B cell (primary cell): Measurements from ENCODE around the gene AMPD2. TPM values are rescaled to one million over a fixed set of nuclear protein-coding genes. Genes with fewer than 3 reads are reported as not detected.

ENCODE experiments used
- ATAC-seq: fragments of 200-7000 bp; cut with Tn5 transposase; one replicate; pipeline ENCODE4 v1.10.0; 2021; ENCODE audit warnings: low read depth, mild to moderate bottlenecking, moderate number of reproducible peaks, moderate library complexity
- CTCF ChIA-PET: fragments of 350-600 bp; sonication (Branson Sonifier 250); formaldehyde crosslinking; loops from one replicate; lab custom pipeline; 2021; ENCODE audit warnings: antibody characterized with exemption, inconsistent platforms; lab: Charles Lee
- POLR2A ChIA-PET: fragments of 350-600 bp; sonication (Branson Sonifier 250); formaldehyde crosslinking; loops from one replicate; lab custom pipeline; 2021; ENCODE audit warnings: antibody characterized with exemption; lab: Charles Lee
- DNase-seq: peaks from one replicate; pipeline ENCODE4 v3.0.0; 2013
- H2AFZ ChIP-seq: 2 replicates; pipeline ENCODE4 v1.6.1; 2012; ENCODE audit warnings: mild to moderate bottlenecking, low read depth, low read length; ENCODE audit not compliant: insufficient read depth, poor library complexity, severe bottlenecking
- H3K27ac ChIP-seq, 2 donors: 1 replicate in 1 of 2; 2 replicates in 1 of 2; pipeline ENCODE4 v1.5.1; 2012 to 2013; ENCODE audit warnings: low read length in 2 of 2, mild to moderate bottlenecking in 2 of 2, moderate library complexity in 1 of 2
- H3K27me3 ChIP-seq, 4 experiments: fragments of 200-600 bp in 1 of 4; sonication (generic) in 1 of 4; replicated peaks in 1 of 4; 1 replicate in 2 of 4; 2 replicates in 2 of 4; pipeline versions ENCODE4 v1.6.1 to v1.7.0; 2013 to 2016; ENCODE audit warnings: low read length in 3 of 4, mild to moderate bottlenecking in 2 of 4, mixed read lengths in 1 of 4, moderate library complexity in 1 of 4; ENCODE audit not compliant: insufficient read depth in 4 of 4, control insufficient read depth in 3 of 4; ENCODE audit errors: control extremely low read depth in 1 of 4
- H3K36me3 ChIP-seq, 2 experiments: replicated peaks in 1 of 2; 1 replicate in 1 of 2; 2 replicates in 1 of 2; pipeline versions ENCODE4 v1.6.1 to v1.7.1; 2013; ENCODE audit warnings: low read length in 1 of 2; ENCODE audit not compliant: insufficient read depth in 2 of 2, control insufficient read depth in 1 of 2; ENCODE audit errors: control extremely low read depth in 1 of 2, extremely low read depth in 1 of 2
- H3K4me1 ChIP-seq, 2 donors: fragments of 200-600 bp in 1 of 2; sonication (generic) in 1 of 2; 1 replicate in 1 of 2; 2 replicates in 1 of 2; pipeline versions ENCODE4 v1.5.1 to v1.6.1; 2013 to 2017; ENCODE audit warnings: low read length in 2 of 2; ENCODE audit not compliant: control insufficient read depth in 2 of 2, insufficient read depth in 2 of 2
- H3K4me2 ChIP-seq: replicated peaks from 2 replicates; pipeline ENCODE3; 2012; ENCODE audit warnings: mild to moderate bottlenecking, low read depth, low read length; ENCODE audit not compliant: poor library complexity, severe bottlenecking
- H3K4me3 ChIP-seq, 5 experiments: fragments of 200-600 bp in 1 of 5; sonication (generic) in 1 of 5; 1 replicate in 3 of 5; 2 replicates in 2 of 5; pipeline versions ENCODE4 v1.5.1 to v1.7.0; 2011 to 2016; ENCODE audit warnings: low read length in 4 of 5, mild to moderate bottlenecking in 4 of 5, low read depth in 2 of 5, control low read depth in 1 of 5, moderate library complexity in 1 of 5; ENCODE audit not compliant: insufficient read depth in 1 of 5; ENCODE audit errors: control extremely low read depth in 1 of 5, extremely low read depth in 1 of 5
- H3K79me2 ChIP-seq: fragments of 200-600 bp; sonication (generic); one replicate; pipeline ENCODE4 v1.6.0; 2016; ENCODE audit warnings: low read length; ENCODE audit not compliant: control insufficient read depth, insufficient read depth
- H3K9ac ChIP-seq: fragments of 200-600 bp; sonication (generic); 2 replicates; pipeline ENCODE4 v1.6.1; 2017; ENCODE audit warnings: mild to moderate bottlenecking, low read length, moderate library complexity
- H3K9me3 ChIP-seq, 3 donors: one replicate each; pipeline versions ENCODE4 v1.6.1 to v1.7.1; 2013; ENCODE audit warnings: low read length in 2 of 3; ENCODE audit not compliant: control insufficient read depth in 2 of 3, insufficient read depth in 1 of 3; ENCODE audit errors: control extremely low read depth in 1 of 3
- H4K20me1 ChIP-seq: 2 replicates; pipeline ENCODE4 v1.6.0; 2012; ENCODE audit warnings: mild to moderate bottlenecking, low read length; ENCODE audit not compliant: insufficient read depth, control insufficient read depth, poor library complexity, severe bottlenecking
- H3K27ac Mint-ChIP-seq: one replicate; pipeline ENCODE4 v1.8.0; 2021; ENCODE audit warnings: mixed read lengths
- H3K27me3 Mint-ChIP-seq: one replicate; pipeline ENCODE4 v1.8.0; 2021; ENCODE audit warnings: mixed read lengths
- H3K4me1 Mint-ChIP-seq: one replicate; pipeline ENCODE4 v1.8.0; 2021; ENCODE audit warnings: mixed read lengths
- H3K4me3 Mint-ChIP-seq: one replicate; pipeline ENCODE4 v1.8.0; 2021; ENCODE audit warnings: mixed read lengths
- H3K9me3 Mint-ChIP-seq: one replicate; pipeline ENCODE4 v1.8.0; 2022; ENCODE audit warnings: mixed read lengths; ENCODE audit not compliant: insufficient read depth
- EZH2 ChIP-seq: IDR thresholded peaks from 2 replicates; pipeline ENCODE4 v1.6.1; 2012; ENCODE audit warnings: borderline replicate concordance, low read depth, mild to moderate bottlenecking, moderate library complexity, low read length; ENCODE audit not compliant: insufficient read depth, poor library complexity, severe bottlenecking
- WGBS: methylation state at CpG from one replicate; pipeline ENCODE4 v1.1.5; 2013; ENCODE audit warnings: missing lambda C conversion rate; ENCODE audit not compliant: insufficient coverage; 5-methylcytosine and 5-hydroxymethylcytosine counted together
- intact Hi-C: fragments of 100-400 bp; cut with micrococcal nuclease; formaldehyde crosslinking; loops from one replicate; pipeline ENCODE4 v1.10.0; 2022
- polyA plus RNA-seq: library from polyadenylated mRNA; depleted of rRNA; stranded (reverse); fragments of >200 nt; gene quantifications from 2 replicates; pipeline ENCODE4 v1.2.3, GENCODE V29; 2012
- total RNA-seq, 2 donors: library from RNA; stranded (reverse); fragments of 120-200 nt in 1 of 2; gene quantifications; 1 replicate in 1 of 2; 2 replicates in 1 of 2; pipeline versions ENCODE4 v1.2.3 to v1.2.4, GENCODE V29; 2013 to 2022
- TF ChIP-seq, protein P1 (sequence below): fragments of 200-600 bp; IDR thresholded peaks from one replicate; pipeline ENCODE4 v1.8.0; 2022; ENCODE audit warnings: antibody characterized with exemption, mild to moderate bottlenecking

The AMPD2 gene
- total and polyA plus RNA-seq, 2 donors (not counting 1 experiment from before 2014, with no cell fraction given), result 104 to 121 TPM

DNA sequence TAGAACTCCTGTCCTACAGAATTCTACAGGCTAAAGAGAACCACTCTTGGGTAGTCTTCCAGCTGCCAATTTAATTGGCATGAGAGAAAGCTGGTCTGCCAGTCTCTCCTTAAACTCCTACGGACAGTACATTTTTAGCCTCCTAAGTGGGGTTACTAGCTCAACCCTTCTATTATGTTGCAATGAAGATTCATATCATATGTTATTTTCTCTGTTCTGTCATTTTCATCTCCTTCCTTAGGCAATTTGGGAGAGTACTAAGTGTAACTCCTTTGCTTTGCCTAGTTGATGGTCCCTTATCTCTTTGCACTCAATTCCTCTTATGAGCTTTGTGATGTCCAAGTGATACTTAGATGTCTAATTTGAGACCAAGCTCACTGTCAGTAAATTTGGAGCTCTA is 14.3 kb upstream of the AMPD2 start:
- Histone ChIP-seq H3K9ac (no peak overlapping the region), H4K20me1 (no peaks in the 10 kb centered on the region), H3K79me2 (no peaks in the 10 kb centered on the region), H3K4me2 (no peak overlapping the region), H3K4me3 (no peak overlapping the region), H3K27me3 (no peaks in the 10 kb centered on the region), H3K9me3 (no peaks in the 10 kb centered on the region), H3K27ac (no peak overlapping the region), H3K36me3 (no peaks in the 10 kb centered on the region), H2AFZ (no peak overlapping the region), H3K4me1 (no peaks in the 10 kb centered on the region)
- CTCF ChIA-PET, result interaction anchor here (0.6 to 1.7 kb wide), 3 partner anchors 25 to 59 kb away, joined by 3 to 5 read pairs (median 5); no protein-coding TSS in a partner anchor
- WGBS, result no CpG with 5 or more reads among the region's 1 CpG
- TF ChIP-seq, protein P1, sequence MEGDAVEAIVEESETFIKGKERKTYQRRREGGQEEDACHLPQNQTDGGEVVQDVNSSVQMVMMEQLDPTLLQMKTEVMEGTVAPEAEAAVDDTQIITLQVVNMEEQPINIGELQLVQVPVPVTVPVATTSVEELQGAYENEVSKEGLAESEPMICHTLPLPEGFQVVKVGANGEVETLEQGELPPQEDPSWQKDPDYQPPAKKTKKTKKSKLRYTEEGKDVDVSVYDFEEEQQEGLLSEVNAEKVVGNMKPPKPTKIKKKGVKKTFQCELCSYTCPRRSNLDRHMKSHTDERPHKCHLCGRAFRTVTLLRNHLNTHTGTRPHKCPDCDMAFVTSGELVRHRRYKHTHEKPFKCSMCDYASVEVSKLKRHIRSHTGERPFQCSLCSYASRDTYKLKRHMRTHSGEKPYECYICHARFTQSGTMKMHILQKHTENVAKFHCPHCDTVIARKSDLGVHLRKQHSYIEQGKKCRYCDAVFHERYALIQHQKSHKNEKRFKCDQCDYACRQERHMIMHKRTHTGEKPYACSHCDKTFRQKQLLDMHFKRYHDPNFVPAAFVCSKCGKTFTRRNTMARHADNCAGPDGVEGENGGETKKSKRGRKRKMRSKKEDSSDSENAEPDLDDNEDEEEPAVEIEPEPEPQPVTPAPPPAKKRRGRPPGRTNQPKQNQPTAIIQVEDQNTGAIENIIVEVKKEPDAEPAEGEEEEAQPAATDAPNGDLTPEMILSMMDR, result no peak
- no peak for TF ChIP-seq EZH2
- Mint-ChIP-seq H3K27ac (no peak overlapping the region), H3K4me3 (no peak overlapping the region), H3K9me3 (no peaks in the 10 kb centered on the region), H3K4me1 (no peaks in the 10 kb centered on the region), H3K27me3 (no peaks in the 10 kb centered on the region)
- no peak for DNase-seq
- intact Hi-C loops, result no loop called here
- no peak for ATAC-seq
- POLR2A ChIA-PET, result interaction anchor here (1.0 kb wide), 1 partner anchor 19 kb away, joined by 3 read pairs; no protein-coding TSS in a partner anchor

DNA sequence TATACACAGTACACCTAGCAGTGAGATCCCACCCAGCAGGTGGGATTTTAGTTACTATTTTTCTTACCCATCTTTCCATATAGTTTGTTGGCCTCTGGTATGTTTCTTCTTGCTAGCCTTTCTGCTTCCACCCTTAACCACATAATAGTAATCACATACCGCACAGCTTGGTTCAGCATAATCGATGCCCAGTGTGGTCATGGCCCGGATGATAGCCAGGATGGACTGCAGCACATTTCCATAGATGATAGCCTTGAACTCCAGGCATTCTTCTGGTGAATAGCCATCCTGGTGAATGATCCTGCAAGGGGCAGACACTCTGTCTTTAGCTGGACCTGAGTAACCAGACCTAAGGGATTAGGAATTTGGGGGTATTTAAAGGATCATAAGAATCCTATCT is 9.8 kb upstream of the AMPD2 start:
- no peak overlapping the region for H3K9ac ChIP-seq
- Mint-ChIP-seq H3K27me3 (peaks cover 3% of the 10 kb centered on the region), H3K4me1 (no peaks in the 10 kb centered on the region), H3K9me3 (no peaks in the 10 kb centered on the region), H3K27ac (no peak overlapping the region), H3K4me3 (no peak overlapping the region)
- H3K9me3 ChIP-seq, result no peaks in the 10 kb centered on the region
- no peaks in the 10 kb centered on the region for H4K20me1 ChIP-seq
- no peaks in the 10 kb centered on the region for H3K36me3 ChIP-seq
- POLR2A ChIA-PET, result no interaction called here
- 100% methylated on average over 3 of the region's 3 CpGs for WGBS
- intact Hi-C loops, result no loop called here
- peaks cover 0 to 3% (median 0%) of the 10 kb centered on the region in 4 experiments for H3K27me3 ChIP-seq
- no peak overlapping the region for H2AFZ ChIP-seq
- H3K4me3 ChIP-seq, result no peak overlapping the region
- H3K4me2 ChIP-seq, result no peak overlapping the region
- DNase-seq (no peak), ATAC-seq (no peak)
- no peak for TF ChIP-seq EZH2
- TF ChIP-seq, protein P1, result no peak
- no peak overlapping the region for H3K27ac ChIP-seq
- CTCF ChIA-PET, result interaction anchor here (0.7 to 1.0 kb wide), 3 partner anchors 8 to 92 kb away, joined by 3 read pairs; no protein-coding TSS in a partner anchor
- no peaks in the 10 kb centered on the region for H3K4me1 ChIP-seq
- H3K79me2 ChIP-seq, result no peaks in the 10 kb centered on the region
